ENCODE measurements around the gene RUNDC3A.
"Not testable (repeated sequence)": the region's sequence is repeated elsewhere in the genome, so short reads cannot be mapped to it uniquely, and the experiment has no call there.

Gene RUNDC3A

GRCh38 chr17:44346064-44346844 is 37.9 kb downstream of the RUNDC3A start:
- no peak for DNase-seq

- not testable (repeated sequence) for DNase-seq
These were observed 39.0 kb downstream of the RUNDC3A start for GRCh38 chr17:44347206-44348055.

- no peak for DNase-seq
These were observed 40.0 kb downstream of the RUNDC3A start for GRCh38 chr17:44348234-44348987.

GRCh38 chr17:44348988-44349364 is 40.6 kb downstream of the RUNDC3A start:
- no peak for DNase-seq

- no peak for DNase-seq
These were observed 41.2 kb downstream of the RUNDC3A start for GRCh38 chr17:44349553-44350070.

GRCh38 chr17:44350733-44351226 is 42.4 kb downstream of the RUNDC3A start:
- peak; percentile 7 for DNase-seq

GRCh38 chr17:44351464-44351863 is 43.1 kb downstream of the RUNDC3A start:
- no peak for DNase-seq

GRCh38 chr17:44351961-44352827 is 43.8 kb downstream of the RUNDC3A start:
- DNase-seq = no peak

- no peak for DNase-seq
These were observed 44.6 kb downstream of the RUNDC3A start for GRCh38 chr17:44352828-44353671.

- no peak for DNase-seq
These were observed 45.4 kb downstream of the RUNDC3A start for GRCh38 chr17:44353672-44354331.

- no peak for DNase-seq
These were observed 46.5 kb downstream of the RUNDC3A start for GRCh38 chr17:44354582-44355561.

- DNase-seq = no peak
These were observed 47.3 kb downstream of the RUNDC3A start for GRCh38 chr17:44355642-44356099.

GRCh38 chr17:44356241-44356640 is 47.8 kb downstream of the RUNDC3A start:
- DNase-seq = no peak

GRCh38 chr17:44358066-44358465 is 49.7 kb downstream of the RUNDC3A start:
- no peak for DNase-seq

- no peak for DNase-seq
These were observed 50.6 kb downstream of the RUNDC3A start for GRCh38 chr17:44359006-44359405.

GRCh38 chr17:44359458-44360143 is 51.2 kb downstream of the RUNDC3A start:
- DNase-seq = no peak

GRCh38 chr17:44360144-44360533 is 51.7 kb downstream of the RUNDC3A start:
- no peak for DNase-seq

- DNase-seq = no peak
These were observed 52.4 kb downstream of the RUNDC3A start for GRCh38 chr17:44360826-44361225.

All from KG1 (cell line).